HL-60 (cell line): ENCODE results near the gene PIK3C2B.

Experiments
- CTCF ChIP-seq: IDR thresholded peaks from one replicate; pipeline ENCODE4 v1.5.1; 2011; ENCODE audit warnings: low read length, control low read depth, inconsistent platforms; ENCODE audit not compliant: insufficient read depth
- GABPA ChIP-seq: IDR thresholded peaks from 2 replicates; pipeline ENCODE4 v1.6.1; 2012; ENCODE audit warnings: low read depth
- POLR2AphosphoS5 ChIP-seq: IDR thresholded peaks from 2 replicates; pipeline ENCODE4 v1.6.1; 2012; ENCODE audit warnings: low read depth
- SPI1 ChIP-seq: IDR thresholded peaks from 2 replicates; pipeline ENCODE4 v1.6.1; 2012; ENCODE audit warnings: low read depth, mild to moderate bottlenecking, borderline replicate concordance
- TF ChIP-seq, protein P1 (sequence below): IDR thresholded peaks from 2 replicates; pipeline ENCODE4 v1.6.1; 2012; ENCODE audit warnings: low read depth; ENCODE audit not compliant: insufficient replicate concordance

GRCh38 chr1:204446413-204447111 lies 48.0 kb downstream of the PIK3C2B start:
- TF ChIP-seq, protein P1, sequence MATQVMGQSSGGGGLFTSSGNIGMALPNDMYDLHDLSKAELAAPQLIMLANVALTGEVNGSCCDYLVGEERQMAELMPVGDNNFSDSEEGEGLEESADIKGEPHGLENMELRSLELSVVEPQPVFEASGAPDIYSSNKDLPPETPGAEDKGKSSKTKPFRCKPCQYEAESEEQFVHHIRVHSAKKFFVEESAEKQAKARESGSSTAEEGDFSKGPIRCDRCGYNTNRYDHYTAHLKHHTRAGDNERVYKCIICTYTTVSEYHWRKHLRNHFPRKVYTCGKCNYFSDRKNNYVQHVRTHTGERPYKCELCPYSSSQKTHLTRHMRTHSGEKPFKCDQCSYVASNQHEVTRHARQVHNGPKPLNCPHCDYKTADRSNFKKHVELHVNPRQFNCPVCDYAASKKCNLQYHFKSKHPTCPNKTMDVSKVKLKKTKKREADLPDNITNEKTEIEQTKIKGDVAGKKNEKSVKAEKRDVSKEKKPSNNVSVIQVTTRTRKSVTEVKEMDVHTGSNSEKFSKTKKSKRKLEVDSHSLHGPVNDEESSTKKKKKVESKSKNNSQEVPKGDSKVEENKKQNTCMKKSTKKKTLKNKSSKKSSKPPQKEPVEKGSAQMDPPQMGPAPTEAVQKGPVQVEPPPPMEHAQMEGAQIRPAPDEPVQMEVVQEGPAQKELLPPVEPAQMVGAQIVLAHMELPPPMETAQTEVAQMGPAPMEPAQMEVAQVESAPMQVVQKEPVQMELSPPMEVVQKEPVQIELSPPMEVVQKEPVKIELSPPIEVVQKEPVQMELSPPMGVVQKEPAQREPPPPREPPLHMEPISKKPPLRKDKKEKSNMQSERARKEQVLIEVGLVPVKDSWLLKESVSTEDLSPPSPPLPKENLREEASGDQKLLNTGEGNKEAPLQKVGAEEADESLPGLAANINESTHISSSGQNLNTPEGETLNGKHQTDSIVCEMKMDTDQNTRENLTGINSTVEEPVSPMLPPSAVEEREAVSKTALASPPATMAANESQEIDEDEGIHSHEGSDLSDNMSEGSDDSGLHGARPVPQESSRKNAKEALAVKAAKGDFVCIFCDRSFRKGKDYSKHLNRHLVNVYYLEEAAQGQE, result no peak
- TF ChIP-seq CTCF (peak; percentile 87), POLR2AphosphoS5 (no peak), GABPA (no peak), SPI1 (no peak)
